HEK293T (cell line): ENCODE measurements around the gene ADAMTS18.
"Not testable (repeated sequence)": the region's sequence is repeated elsewhere in the genome, so short reads cannot be mapped to it uniquely, and the experiment has no call there.

Experiments
- CTCF ChIA-PET: fragments of 350-600 bp; formaldehyde crosslinking; extraction: SDS; loops from one replicate; lab custom pipeline; 2021; ENCODE audit warnings: antibody characterized with exemption, inconsistent platforms; lab: Yijun Ruan, JAX
- POLR2A ChIA-PET: fragments of 350-600 bp; formaldehyde crosslinking; extraction: SDS; loops from one replicate; lab custom pipeline; 2020; ENCODE audit warnings: antibody characterized with exemption, inconsistent platforms; lab: Yijun Ruan, JAX
- DNase-seq: peaks from one replicate; pipeline ENCODE4 v3.0.0; 2012; ENCODE audit warnings: mixed read lengths; ENCODE audit errors: extremely low spot score
- ARNT ChIP-seq: fragments of 450-650 bp; IDR thresholded peaks from 2 replicates; pipeline ENCODE4 v1.6.1; 2017; ENCODE audit warnings: mild to moderate bottlenecking
- BHLHE40 ChIP-seq: fragments of 450-650 bp; IDR thresholded peaks from 2 replicates; pipeline ENCODE4 v1.6.1; 2016; ENCODE audit warnings: mild to moderate bottlenecking, moderate library complexity, borderline replicate concordance
- CTBP1 ChIP-seq: fragments of 450-650 bp; IDR thresholded peaks from 2 replicates; pipeline ENCODE4 v1.6.1; 2016; ENCODE audit warnings: borderline replicate concordance
- ELF4 ChIP-seq: fragments of 450-650 bp; IDR thresholded peaks from 2 replicates; pipeline ENCODE4 v1.6.1; 2017; ENCODE audit warnings: antibody characterized with exemption
- FOXA1 ChIP-seq: fragments of 450-650 bp; IDR thresholded peaks from 2 replicates; pipeline ENCODE4 v1.6.1; 2016; ENCODE audit warnings: mild to moderate bottlenecking
- FOXK2 ChIP-seq: fragments of 450-650 bp; IDR thresholded peaks from 2 replicates; pipeline ENCODE4 v1.6.1; 2016; ENCODE audit warnings: mild to moderate bottlenecking
- FOXM1 ChIP-seq: fragments of 450-650 bp; IDR thresholded peaks from 2 replicates; pipeline ENCODE4 v1.6.1; 2017; ENCODE audit warnings: mild to moderate bottlenecking, borderline replicate concordance
- HDGF ChIP-seq: fragments of 450-650 bp; IDR thresholded peaks from 2 replicates; pipeline ENCODE4 v1.6.1; 2017; ENCODE audit warnings: antibody characterized with exemption, borderline replicate concordance
- L3MBTL2 ChIP-seq: fragments of 450-650 bp; conservative IDR thresholded peaks from 2 replicates; pipeline ENCODE4 v1.6.1; 2016; ENCODE audit warnings: mild to moderate bottlenecking
- LEF1 ChIP-seq: fragments of 450-650 bp; IDR thresholded peaks from 2 replicates; pipeline ENCODE4 v1.6.1; 2017; ENCODE audit warnings: mild to moderate bottlenecking, borderline replicate concordance
- NFRKB ChIP-seq: fragments of 450-650 bp; IDR thresholded peaks from 2 replicates; pipeline ENCODE4 v1.6.1; 2016; ENCODE audit warnings: mild to moderate bottlenecking, moderate library complexity
- SP1 ChIP-seq: fragments of 450-650 bp; IDR thresholded peaks from 2 replicates; pipeline ENCODE4 v1.6.1; 2017
- SUZ12 ChIP-seq: fragments of 450-650 bp; IDR thresholded peaks from 2 replicates; pipeline ENCODE4 v1.6.1; 2016; ENCODE audit warnings: mild to moderate bottlenecking
- TARDBP ChIP-seq: fragments of 450-650 bp; IDR thresholded peaks from 2 replicates; pipeline ENCODE4 v1.6.1; 2016
- ZNF384 ChIP-seq: fragments of 450-650 bp; IDR thresholded peaks from 2 replicates; pipeline ENCODE4 v1.6.1; 2016
- TF ChIP-seq, protein P1 (sequence below): fragments of 450-650 bp; IDR thresholded peaks from 2 replicates; pipeline ENCODE4 v1.6.1; 2016

Gene ADAMTS18

DNA sequence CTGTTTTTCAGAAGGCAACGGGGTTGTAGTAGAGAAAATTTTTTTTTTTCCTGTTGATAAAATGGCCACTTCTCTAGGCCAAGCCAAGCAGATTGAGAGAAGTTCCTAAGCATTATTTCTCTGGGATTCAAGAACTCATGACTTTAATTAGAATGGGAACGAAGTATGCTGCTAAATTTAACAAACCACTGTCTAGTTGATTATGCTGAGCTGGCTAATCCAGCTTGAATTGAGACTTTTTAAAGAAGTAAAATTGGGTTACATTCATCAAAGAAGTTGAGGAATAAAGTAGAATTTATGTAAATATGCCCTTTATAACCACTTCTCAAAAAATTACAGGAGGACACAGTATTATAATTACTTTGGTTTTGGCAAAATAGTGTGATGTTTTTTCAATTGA is 152.5 kb downstream of the ADAMTS18 start:
- ChIA-PET POLR2A (no interaction called here), CTCF (no interaction called here)
- no peak for DNase-seq
- TF ChIP-seq, protein P1, sequence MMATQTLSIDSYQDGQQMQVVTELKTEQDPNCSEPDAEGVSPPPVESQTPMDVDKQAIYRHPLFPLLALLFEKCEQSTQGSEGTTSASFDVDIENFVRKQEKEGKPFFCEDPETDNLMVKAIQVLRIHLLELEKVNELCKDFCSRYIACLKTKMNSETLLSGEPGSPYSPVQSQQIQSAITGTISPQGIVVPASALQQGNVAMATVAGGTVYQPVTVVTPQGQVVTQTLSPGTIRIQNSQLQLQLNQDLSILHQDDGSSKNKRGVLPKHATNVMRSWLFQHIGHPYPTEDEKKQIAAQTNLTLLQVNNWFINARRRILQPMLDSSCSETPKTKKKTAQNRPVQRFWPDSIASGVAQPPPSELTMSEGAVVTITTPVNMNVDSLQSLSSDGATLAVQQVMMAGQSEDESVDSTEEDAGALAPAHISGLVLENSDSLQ, result no peak
- no peak for TF ChIP-seq TARDBP
- no peak for TF ChIP-seq ELF4
- no peak for TF ChIP-seq ARNT
- TF ChIP-seq FOXM1, result no peak
- TF ChIP-seq L3MBTL2, result no peak
- no peak for TF ChIP-seq ZNF384
- no peak for TF ChIP-seq HDGF

DNA sequence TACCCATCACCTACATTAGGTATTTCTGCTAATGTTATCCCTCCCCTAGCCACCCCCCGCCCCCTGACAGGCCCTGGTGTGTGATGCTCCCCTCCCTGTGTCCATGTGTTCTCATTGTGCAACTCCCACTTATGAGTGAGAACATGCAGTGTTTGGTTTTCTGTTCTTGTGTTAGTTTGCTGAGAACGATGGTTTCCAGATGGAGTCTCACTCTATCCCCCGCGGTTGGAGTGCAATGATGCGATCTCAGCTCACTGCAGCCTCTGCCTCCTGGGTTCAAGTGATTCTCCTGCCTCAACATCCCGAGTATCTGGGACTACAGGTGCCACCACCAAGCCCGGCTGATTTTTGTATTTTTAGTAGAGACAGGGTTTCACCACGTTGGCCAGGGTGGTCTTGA is 155.5 kb downstream of the ADAMTS18 start:
- POLR2A ChIA-PET, CTCF ChIA-PET, DNase-seq: not testable (repeated sequence)

DNA sequence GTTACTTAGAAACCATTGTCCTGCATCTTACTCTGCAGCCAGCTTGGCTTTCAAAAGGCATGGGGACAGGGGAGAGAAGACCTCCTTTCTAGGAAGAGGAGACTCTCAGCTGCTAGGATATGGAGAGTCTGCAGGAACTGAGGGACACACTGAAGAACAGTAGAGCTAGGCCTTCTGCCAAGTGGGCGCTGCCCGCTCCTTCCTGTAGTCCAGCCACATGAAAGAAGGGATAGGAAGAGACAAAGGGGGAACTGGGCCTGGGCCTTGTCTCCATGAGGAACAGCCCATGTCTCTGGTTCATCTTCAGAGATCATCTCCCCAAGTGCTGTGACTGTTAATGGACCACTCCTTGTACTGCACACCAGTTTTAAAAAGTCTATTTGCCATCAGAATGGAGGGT is 157.3 kb downstream of the ADAMTS18 start:
- CTCF ChIA-PET, result no interaction called here
- POLR2A ChIA-PET, result interaction anchor here (0.7 kb wide), 1 partner anchor 29 kb away, joined by 3 read pairs; no protein-coding TSS in a partner anchor
- DNase-seq, result no peak
- TF ChIP-seq ARNT, result no peak
- TF ChIP-seq, protein P1, result no peak
- TF ChIP-seq CTBP1, result no peak
- no peak for TF ChIP-seq FOXK2
- TF ChIP-seq FOXM1, result no peak
- no peak for TF ChIP-seq NFRKB
- no peak for TF ChIP-seq SP1
- TF ChIP-seq FOXA1, result no peak
- no peak for TF ChIP-seq LEF1
- no peak for TF ChIP-seq HDGF

DNA sequence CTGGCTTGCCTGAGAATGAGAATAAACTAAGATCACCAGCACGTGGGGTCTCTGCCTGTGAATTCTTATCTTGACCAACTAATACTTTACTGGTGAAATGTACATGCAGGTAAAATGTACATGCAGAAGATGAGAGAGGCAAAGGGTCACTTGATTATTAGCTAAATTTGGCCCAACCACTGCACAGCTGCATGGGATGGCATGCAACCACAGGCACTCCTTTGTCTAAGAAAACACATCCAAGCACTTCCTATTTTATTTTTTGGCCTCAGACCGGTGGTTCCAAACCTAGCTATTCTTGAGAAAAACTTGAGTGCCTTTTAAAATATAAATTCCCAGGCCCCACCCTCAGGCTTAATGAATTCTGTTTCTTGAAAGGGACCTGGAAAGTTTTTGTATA is 157.7 kb downstream of the ADAMTS18 start:
- TF ChIP-seq ZNF384 (no peak), LEF1 (no peak), ARNT (no peak), SUZ12 (no peak), NFRKB (no peak), BHLHE40 (no peak), FOXM1 (no peak), L3MBTL2 (no peak), CTBP1 (no peak), HDGF (no peak), ELF4 (no peak), FOXA1 (no peak), TARDBP (no peak), SP1 (no peak)
- TF ChIP-seq, protein P1, result no peak
- no peak for DNase-seq
- ChIA-PET CTCF (interaction anchor here (0.6 kb wide), 1 partner anchor 513 kb away, joined by 3 read pairs; no protein-coding TSS in a partner anchor), POLR2A (interaction anchor here (0.7 kb wide), 1 partner anchor 29 kb away, joined by 3 read pairs; no protein-coding TSS in a partner anchor)

DNA sequence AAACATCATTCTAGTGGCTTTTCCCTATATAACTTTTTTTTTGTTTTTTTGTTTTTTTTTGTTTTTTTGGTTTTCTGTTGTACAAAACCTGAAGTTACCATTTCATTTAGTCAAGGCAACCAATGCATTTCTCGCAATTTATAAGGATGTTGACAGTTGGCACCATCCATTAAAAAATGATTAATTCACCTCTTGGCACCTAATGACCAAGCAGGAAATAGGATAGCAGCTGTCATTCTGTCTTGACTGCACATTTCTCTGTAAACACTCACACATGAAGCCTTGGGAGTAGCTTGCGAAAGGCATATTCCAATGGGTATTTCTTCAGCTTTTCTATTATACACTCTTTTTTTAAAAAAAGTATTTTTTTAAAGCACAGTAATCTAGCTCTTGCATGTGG is 158.2 kb downstream of the ADAMTS18 start:
- POLR2A ChIA-PET, result no interaction called here
- TF ChIP-seq ELF4, result no peak
- TF ChIP-seq ARNT, result no peak
- TF ChIP-seq FOXK2, result no peak
- no peak for TF ChIP-seq TARDBP
- TF ChIP-seq CTBP1, result no peak
- TF ChIP-seq SP1, result no peak
- TF ChIP-seq FOXA1, result no peak
- no peak for TF ChIP-seq SUZ12
- no peak for TF ChIP-seq L3MBTL2
- no peak for TF ChIP-seq BHLHE40
- TF ChIP-seq LEF1, result no peak
- TF ChIP-seq ZNF384, result no peak
- DNase-seq, result no peak
- CTCF ChIA-PET, result interaction anchor here (0.6 kb wide), 1 partner anchor 513 kb away, joined by 3 read pairs; no protein-coding TSS in a partner anchor

DNA sequence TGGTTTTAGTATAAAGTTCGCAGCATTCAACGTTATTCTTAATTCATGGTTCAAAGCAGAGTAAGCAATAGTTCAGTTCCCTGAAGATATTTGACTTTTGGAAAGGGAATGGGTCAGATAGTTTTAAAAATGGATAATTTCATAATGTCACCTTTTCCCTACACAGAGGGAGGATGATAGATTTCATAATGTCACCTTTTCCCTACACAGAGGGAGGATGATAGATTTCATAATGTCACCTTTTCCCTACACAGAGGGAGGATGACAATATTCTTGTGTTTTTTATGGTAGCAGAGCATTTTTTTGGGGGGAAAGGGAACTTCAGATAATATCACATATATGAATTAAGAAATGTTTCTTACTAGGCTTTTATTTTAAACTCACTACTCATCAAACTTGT is 159.5 kb downstream of the ADAMTS18 start:
- DNase-seq, CTCF ChIA-PET: not testable (repeated sequence)
- POLR2A ChIA-PET, result interaction anchor here (1.0 kb wide), 1 partner anchor 12 kb away, joined by 3 read pairs; no protein-coding TSS in a partner anchor

DNA sequence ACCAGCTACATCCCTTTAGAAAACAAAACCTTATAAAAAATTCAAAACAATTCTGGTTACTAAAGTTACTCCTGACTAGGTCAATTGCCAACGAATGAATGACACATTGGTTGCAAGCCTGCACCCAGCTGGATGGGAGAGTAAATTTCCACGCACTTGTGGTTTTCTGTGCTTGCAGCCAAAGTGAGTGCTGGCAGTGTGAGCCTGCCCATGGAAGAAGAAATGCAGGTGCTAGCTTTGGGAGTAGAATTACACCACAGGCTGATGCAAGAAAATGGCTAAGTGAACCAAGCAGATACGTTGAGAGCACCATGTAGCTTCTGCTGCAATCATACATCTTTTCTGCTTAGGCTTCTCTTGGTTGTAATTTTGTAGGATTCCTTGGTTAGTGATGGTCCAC is 161.0 kb downstream of the ADAMTS18 start:
- POLR2A ChIA-PET, result no interaction called here
- DNase-seq, result no peak
- no peak for TF ChIP-seq LEF1
- TF ChIP-seq SP1, result no peak
- TF ChIP-seq ELF4, result no peak
- TF ChIP-seq SUZ12, result no peak
- TF ChIP-seq L3MBTL2, result no peak
- no peak for TF ChIP-seq TARDBP
- TF ChIP-seq, protein P1, result no peak
- no peak for TF ChIP-seq FOXK2
- TF ChIP-seq FOXA1, result no peak
- no peak for TF ChIP-seq ZNF384
- TF ChIP-seq NFRKB, result no peak
- TF ChIP-seq CTBP1, result no peak
- no peak for TF ChIP-seq ARNT
- TF ChIP-seq FOXM1, result no peak
- no peak for TF ChIP-seq HDGF
- no peak for TF ChIP-seq BHLHE40
- CTCF ChIA-PET, result no interaction called here
